DOHH2 (cell line): Measurements from ENCODE around the gene TAS2R46.
"Not testable (repeated sequence)": the region's sequence is repeated elsewhere in the genome, so short reads cannot be mapped to it uniquely, and the experiment has no call there.

Source experiments
- H3F3A ChIP-seq: fragments of 200-600 bp; sonication (generic), shearing (Covaris generic); 2 replicates; pipeline ENCODE4 v1.6.0; 2016; ENCODE audit warnings: antibody characterized with exemption, mild to moderate bottlenecking; ENCODE audit not compliant: control insufficient read depth, insufficient read depth
- H3K27ac ChIP-seq: fragments of 200-600 bp; sonication (generic); 2 replicates; pipeline ENCODE4 v1.5.1; 2014; ENCODE audit warnings: low read depth, mild to moderate bottlenecking, low read length, moderate library complexity
- H3K27me3 ChIP-seq: fragments of 200-600 bp; sonication (generic); 2 replicates; pipeline ENCODE4 v1.6.1; 2014; ENCODE audit warnings: mild to moderate bottlenecking, low read length, mixed read lengths; ENCODE audit not compliant: control insufficient read depth
- H3K36me3 ChIP-seq: fragments of 200-600 bp; sonication (generic); 2 replicates; pipeline ENCODE4 v1.6.1; 2014; ENCODE audit warnings: mild to moderate bottlenecking, low read length, moderate library complexity, mixed read lengths; ENCODE audit not compliant: control insufficient read depth
- H3K4me1 ChIP-seq: fragments of 200-600 bp; sonication (generic); 2 replicates; pipeline ENCODE4 v1.6.1; 2014; ENCODE audit warnings: mild to moderate bottlenecking, low read length, mixed read lengths; ENCODE audit not compliant: control insufficient read depth
- H3K4me2 ChIP-seq: fragments of 200-600 bp; sonication (generic); 2 replicates; pipeline ENCODE4 v1.6.0; 2014; ENCODE audit warnings: mild to moderate bottlenecking, low read length, moderate library complexity
- H3K4me3 ChIP-seq: fragments of 200-600 bp; sonication (generic); 2 replicates; pipeline ENCODE4 v1.5.1; 2014; ENCODE audit warnings: mild to moderate bottlenecking, low read length, mixed read lengths
- H3K79me2 ChIP-seq: fragments of 200-600 bp; sonication (generic); 2 replicates; pipeline ENCODE4 v1.6.1; 2014; ENCODE audit warnings: mild to moderate bottlenecking, low read length, mixed read lengths; ENCODE audit not compliant: control insufficient read depth
- H3K9me2 ChIP-seq: fragments of 200-600 bp; sonication (generic); replicated peaks from 2 replicates; pipeline ENCODE4 v1.6.1; 2014; ENCODE audit warnings: mild to moderate bottlenecking, low read length, mixed read lengths; ENCODE audit not compliant: control insufficient read depth
- H3K9me3 ChIP-seq: fragments of 200-600 bp; sonication (generic); 2 replicates; pipeline ENCODE4 v1.6.1; 2014; ENCODE audit warnings: antibody characterized with exemption, low read length, mixed read lengths; ENCODE audit not compliant: control insufficient read depth, insufficient read depth
- H4K20me1 ChIP-seq: fragments of 200-600 bp; sonication (generic); 2 replicates; pipeline ENCODE4 v1.6.0; 2014; ENCODE audit warnings: low read depth, mild to moderate bottlenecking, antibody characterized with exemption, low read length, moderate library complexity; ENCODE audit not compliant: control insufficient read depth, insufficient read depth
- CTCF ChIP-seq: fragments of 200-600 bp; sonication (generic); IDR thresholded peaks from one replicate; pipeline ENCODE4 v1.5.1; 2014; ENCODE audit warnings: antibody characterized with exemption, mild to moderate bottlenecking, low read depth, low read length; ENCODE audit not compliant: poor library complexity, severe bottlenecking
- EZH2phosphoT487 ChIP-seq: fragments of 200-600 bp; sonication (generic); IDR thresholded peaks from 2 replicates; pipeline ENCODE4 v1.6.1; 2017; ENCODE audit warnings: borderline replicate concordance, mild to moderate bottlenecking, antibody characterized with exemption, low read length, moderate library complexity, mixed read lengths

Gene TAS2R46

GRCh38 chr12:11106288-11106687 lies 44.2 kb upstream of the TAS2R46 start:
- Histone ChIP-seq H3K4me2 (no peak overlapping the region), H3K27me3 (no peaks in the 10 kb centered on the region), H3K79me2 (peaks cover 33% of the 10 kb centered on the region), H4K20me1 (no peaks in the 10 kb centered on the region), H3K9me3 (no peaks in the 10 kb centered on the region; the same call in 1 of the 2 replicates), H3K27ac (no peak overlapping the region), H3F3A (no peaks in the 10 kb centered on the region), H3K4me1 (0 out of 2 replicates have a peak, but pooled peaks cover 1% of the 10 kb centered on the region), H3K36me3 (peaks cover 6% of the 10 kb centered on the region; the same call in 1 of the 2 replicates), H3K9me2 (no peaks in the 10 kb centered on the region), H3K4me3 (no peak overlapping the region)
- TF ChIP-seq EZH2phosphoT487 = no peak

GRCh38 chr12:11105546-11105945 lies 43.5 kb upstream of the TAS2R46 start:
- Histone ChIP-seq H3K9me2 (no peaks in the 10 kb centered on the region), H3K4me1 (no peaks in the 10 kb centered on the region), H3K4me3 (no peak overlapping the region), H3K27me3 (no peaks in the 10 kb centered on the region), H3K27ac (no peak overlapping the region), H3K4me2 (no peak overlapping the region), H3K9me3 (no peaks in the 10 kb centered on the region; the same call in 1 of the 2 replicates), H3K36me3 (peaks cover 6% of the 10 kb centered on the region; the same call in 1 of the 2 replicates), H4K20me1 (no peaks in the 10 kb centered on the region), H3F3A (no peaks in the 10 kb centered on the region), H3K79me2 (peaks cover 32% of the 10 kb centered on the region)
- no peak for TF ChIP-seq CTCF
- TF ChIP-seq EZH2phosphoT487 = no peak

- not testable (repeated sequence) for H3K79me2 ChIP-seq, H4K20me1 ChIP-seq, H3K4me3 ChIP-seq, H3K27me3 ChIP-seq, H3K36me3 ChIP-seq, H3K4me1 ChIP-seq, H3K27ac ChIP-seq, H3K4me2 ChIP-seq, H3F3A ChIP-seq, H3K9me3 ChIP-seq, H3K9me2 ChIP-seq
Measured at GRCh38 chr12:11094910-11095309, 32.8 kb upstream of the TAS2R46 start.

- no peak within 1 kb of the TSS for H3K4me3 ChIP-seq
- no peak within 1 kb of the TSS for H3K4me2 ChIP-seq
- H3K36me3 ChIP-seq = no peaks in the 10 kb centered on the region
- H3K9me3 ChIP-seq = no peaks in the 10 kb centered on the region
- TF ChIP-seq EZH2phosphoT487 = no peak
- TF ChIP-seq CTCF = no peak
- H4K20me1 ChIP-seq = no peaks in the 10 kb centered on the region
- H3K27me3 ChIP-seq = no peaks in the 10 kb centered on the region
- H3K4me1 ChIP-seq = no peaks in the 10 kb centered on the region
- H3K79me2 ChIP-seq = no peaks in the 10 kb centered on the region
- H3F3A ChIP-seq = no peaks in the 10 kb centered on the region
- no peaks in the 10 kb centered on the region for H3K9me2 ChIP-seq
- no peak within 1 kb of the TSS for H3K27ac ChIP-seq
Measured at GRCh38 chr12:11092128-11092527, 30.0 kb upstream of the TAS2R46 start, which contains the start of gene TAS2R43. Gene TAS2R43 (minus strand): TSS chr12:11092313. CDS start chr12:11092229, 84 bp downstream.
